Parathyroid adenoma (tissue), 2 donors: ENCODE measurements around the gene TMEM255B.
"Not testable (repeated sequence)": the region's sequence is repeated elsewhere in the genome, so short reads cannot be mapped to it uniquely, and the experiment has no call there.

Source experiments
- H2AFZ ChIP-seq: fragments of 300-600 bp; sonication (generic); one replicate; pipeline ENCODE4 v1.7.0; 2017; ENCODE audit warnings: antibody characterized with exemption, mild to moderate bottlenecking
- H3K27ac ChIP-seq: fragments of 300-600 bp; sonication (generic); one replicate; pipeline ENCODE4 v1.7.0; 2017
- H3K27me3 ChIP-seq: fragments of 300-600 bp; sonication (generic); one replicate; pipeline ENCODE4 v1.7.0; 2017; ENCODE audit warnings: low read length; ENCODE audit not compliant: control insufficient read depth, insufficient read depth
- H3K36me3 ChIP-seq: fragments of 300-600 bp; sonication (generic); one replicate; pipeline ENCODE4 v1.7.0; 2017; ENCODE audit warnings: low read length; ENCODE audit not compliant: control insufficient read depth, insufficient read depth
- H3K4me1 ChIP-seq: fragments of 300-600 bp; sonication (generic); one replicate; pipeline ENCODE4 v1.7.0; 2017; ENCODE audit warnings: control low read depth
- H3K4me2 ChIP-seq: fragments of 300-600 bp; sonication (generic); one replicate; pipeline ENCODE4 v1.7.0; 2017; ENCODE audit warnings: low read length
- H3K4me3 ChIP-seq: fragments of 300-600 bp; sonication (generic); one replicate; pipeline ENCODE4 v1.7.0; 2017; ENCODE audit warnings: low read depth, low read length
- H3K79me2 ChIP-seq: fragments of 300-600 bp; sonication (generic); one replicate; pipeline ENCODE4 v1.7.0; 2017; ENCODE audit warnings: control low read depth
- H3K9ac ChIP-seq: fragments of 300-600 bp; sonication (generic); one replicate; pipeline ENCODE4 v1.7.0; 2017; ENCODE audit warnings: mild to moderate bottlenecking
- H3K9me3 ChIP-seq: fragments of 300-600 bp; sonication (generic); one replicate; pipeline ENCODE4 v1.7.0; 2017; ENCODE audit warnings: low read length; ENCODE audit not compliant: control insufficient read depth
- TF ChIP-seq, protein P1 (sequence below): fragments of 300-600 bp; sonication (generic); IDR thresholded peaks from one replicate; pipeline ENCODE4 v1.7.0; 2017; ENCODE audit warnings: antibody characterized with exemption, mild to moderate bottlenecking
- donor health status: primary hyperparathyroidism.

The TMEM255B gene

DNA sequence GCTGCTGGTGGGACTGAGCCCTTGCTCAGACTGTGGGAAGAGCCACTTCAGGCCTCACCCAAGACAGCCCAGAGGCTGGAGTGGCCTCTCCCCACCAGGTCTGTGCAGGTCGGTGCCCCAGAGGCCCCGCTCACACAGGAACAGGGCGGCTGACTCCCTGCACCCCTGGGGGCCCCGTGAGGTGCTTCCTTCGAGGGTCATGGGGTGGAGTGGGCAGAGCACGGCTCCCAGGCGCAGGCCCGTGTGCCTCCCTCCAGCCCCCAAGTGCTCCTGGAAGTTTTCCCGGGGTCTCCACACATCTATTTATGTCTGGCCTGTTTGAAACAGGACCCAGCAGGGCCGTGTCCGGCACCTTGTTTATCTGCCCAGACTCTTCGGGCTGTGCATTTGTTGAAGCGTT lies 9.5 kb upstream of the TMEM255B start:
- H3K4me3 ChIP-seq, result no peak overlapping the region
- no peak overlapping the region for H2AFZ ChIP-seq
- H3K79me2 ChIP-seq, result no peaks in the 10 kb centered on the region
- H3K4me2 ChIP-seq, result no peak overlapping the region
- no peak overlapping the region for H3K9ac ChIP-seq
- no peaks in the 10 kb centered on the region for H3K4me1 ChIP-seq
- H3K27me3 ChIP-seq, result no peaks in the 10 kb centered on the region
- H3K36me3 ChIP-seq, result no peaks in the 10 kb centered on the region
- H3K27ac ChIP-seq, result no peak overlapping the region
- TF ChIP-seq, protein P1, sequence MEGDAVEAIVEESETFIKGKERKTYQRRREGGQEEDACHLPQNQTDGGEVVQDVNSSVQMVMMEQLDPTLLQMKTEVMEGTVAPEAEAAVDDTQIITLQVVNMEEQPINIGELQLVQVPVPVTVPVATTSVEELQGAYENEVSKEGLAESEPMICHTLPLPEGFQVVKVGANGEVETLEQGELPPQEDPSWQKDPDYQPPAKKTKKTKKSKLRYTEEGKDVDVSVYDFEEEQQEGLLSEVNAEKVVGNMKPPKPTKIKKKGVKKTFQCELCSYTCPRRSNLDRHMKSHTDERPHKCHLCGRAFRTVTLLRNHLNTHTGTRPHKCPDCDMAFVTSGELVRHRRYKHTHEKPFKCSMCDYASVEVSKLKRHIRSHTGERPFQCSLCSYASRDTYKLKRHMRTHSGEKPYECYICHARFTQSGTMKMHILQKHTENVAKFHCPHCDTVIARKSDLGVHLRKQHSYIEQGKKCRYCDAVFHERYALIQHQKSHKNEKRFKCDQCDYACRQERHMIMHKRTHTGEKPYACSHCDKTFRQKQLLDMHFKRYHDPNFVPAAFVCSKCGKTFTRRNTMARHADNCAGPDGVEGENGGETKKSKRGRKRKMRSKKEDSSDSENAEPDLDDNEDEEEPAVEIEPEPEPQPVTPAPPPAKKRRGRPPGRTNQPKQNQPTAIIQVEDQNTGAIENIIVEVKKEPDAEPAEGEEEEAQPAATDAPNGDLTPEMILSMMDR, result no peak
- no peaks in the 10 kb centered on the region for H3K9me3 ChIP-seq

GRCh38 chr13:113749967-113750366 lies 9.1 kb upstream of the TMEM255B start:
- Histone ChIP-seq H3K27me3 (no peaks in the 10 kb centered on the region), H3K9me3 (no peaks in the 10 kb centered on the region), H3K79me2 (no peaks in the 10 kb centered on the region), H3K27ac (no peak overlapping the region), H3K4me3 (no peak overlapping the region), H2AFZ (no peak overlapping the region), H3K4me2 (no peak overlapping the region), H3K4me1 (no peaks in the 10 kb centered on the region), H3K36me3 (no peaks in the 10 kb centered on the region), H3K9ac (no peak overlapping the region)
- TF ChIP-seq, protein P1, result no peak

DNA sequence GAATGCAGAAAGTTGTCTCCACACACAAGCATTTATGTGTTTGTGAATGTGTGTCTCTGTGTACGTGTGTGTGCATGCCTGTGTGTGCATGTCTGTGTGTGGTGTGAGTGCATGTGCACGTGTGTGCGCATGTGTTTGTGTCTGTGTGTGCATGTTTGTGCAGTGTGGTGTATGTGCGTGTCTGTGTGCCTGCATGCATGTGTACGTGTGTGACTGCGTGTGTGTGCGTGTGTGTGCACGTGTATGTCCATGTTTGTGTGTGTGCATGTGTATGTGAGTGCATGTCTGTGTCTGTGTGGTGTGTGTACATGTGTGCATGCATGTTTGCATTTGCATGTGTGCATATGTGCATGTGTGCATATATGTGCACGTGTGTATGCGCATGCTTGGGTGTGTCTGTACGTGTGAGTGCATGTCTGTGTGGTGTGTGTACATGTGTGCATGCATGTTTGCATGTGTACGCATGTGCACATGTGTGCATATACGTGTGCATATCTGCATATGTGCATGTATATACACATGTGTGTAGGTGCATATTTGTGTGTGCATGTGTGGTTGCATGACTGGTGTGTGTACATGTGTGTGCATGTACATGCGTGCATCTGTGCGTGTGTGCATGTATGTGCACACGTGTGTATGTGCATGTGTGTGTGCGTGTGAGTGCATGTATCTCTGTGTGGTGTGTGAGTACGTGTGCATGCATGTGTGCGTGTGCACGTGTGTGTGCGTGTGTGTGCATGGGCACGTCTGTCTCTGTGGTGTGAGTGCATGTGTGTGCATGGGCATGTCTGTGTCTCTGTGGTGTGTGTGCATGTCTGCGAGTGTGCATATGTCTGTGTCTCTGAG lies 8.2 kb upstream of the TMEM255B start:
- no peak overlapping the region for H3K4me2 ChIP-seq
- no peaks in the 10 kb centered on the region for H3K27me3 ChIP-seq
- H2AFZ ChIP-seq, result no peak overlapping the region
- no peaks in the 10 kb centered on the region for H3K4me1 ChIP-seq
- TF ChIP-seq, protein P1, result no peak
- no peaks in the 10 kb centered on the region for H3K79me2 ChIP-seq
- no peak overlapping the region for H3K9ac ChIP-seq
- H3K27ac ChIP-seq, result no peak overlapping the region
- no peaks in the 10 kb centered on the region for H3K9me3 ChIP-seq
- H3K4me3 ChIP-seq, result no peak overlapping the region
- no peaks in the 10 kb centered on the region for H3K36me3 ChIP-seq

- Histone ChIP-seq H3K27ac (no peak overlapping the region), H3K4me3 (no peak overlapping the region), H3K9me3 (no peaks in the 10 kb centered on the region), H3K4me2 (no peak overlapping the region), H3K4me1 (no peaks in the 10 kb centered on the region), H3K36me3 (no peaks in the 10 kb centered on the region), H2AFZ (no peak overlapping the region), H3K27me3 (no peaks in the 10 kb centered on the region), H3K79me2 (no peaks in the 10 kb centered on the region), H3K9ac (no peak overlapping the region)
- TF ChIP-seq, protein P1, result no peak
These were observed 7.5 kb upstream of the TMEM255B start for GRCh38 chr13:113751491-113751890.

- not testable (repeated sequence) for H3K27me3 ChIP-seq, H3K36me3 ChIP-seq, H3K9ac ChIP-seq, H3K79me2 ChIP-seq, H3K4me1 ChIP-seq, H3K4me2 ChIP-seq, H3K4me3 ChIP-seq, H2AFZ ChIP-seq, H3K9me3 ChIP-seq, H3K27ac ChIP-seq
These were observed 6.6 kb upstream of the TMEM255B start for GRCh38 chr13:113752211-113752986.
